HG03039 (cell line): Measurements from ENCODE around the gene RPL7L1.
"Not testable (repeated sequence)": the region's sequence is repeated elsewhere in the genome, so short reads cannot be mapped to it uniquely, and the experiment has no call there.

ENCODE experiments used
- ATAC-seq: cut with Tn5 transposase; IDR thresholded peaks from one replicate; pipeline ENCODE4 v1.9.1; 2021; ENCODE audit warnings: mild to moderate bottlenecking, moderate library complexity; ENCODE audit not compliant: unreplicated experiment

RPL7L1 gene

GRCh38 chr6:42890311-42891198 lies 11.1 kb downstream of the RPL7L1 start:
- peak; percentile 86 for ATAC-seq

GRCh38 chr6:42891199-42891722 lies 11.8 kb downstream of the RPL7L1 start:
- ATAC-seq = no peak

- ATAC-seq = not testable (repeated sequence)
Measured at GRCh38 chr6:42894041-42894828, 14.8 kb downstream of the RPL7L1 start.

- no peak for ATAC-seq
Measured at GRCh38 chr6:42896178-42896719, 16.8 kb downstream of the RPL7L1 start.

GRCh38 chr6:42898891-42899361 lies 19.5 kb downstream of the RPL7L1 start:
- ATAC-seq = no peak

- ATAC-seq = no peak
Measured at GRCh38 chr6:42899871-42900270, 20.5 kb downstream of the RPL7L1 start.

- ATAC-seq = no peak
Measured at GRCh38 chr6:42901538-42901957, 22.1 kb downstream of the RPL7L1 start.

GRCh38 chr6:42902429-42903263 lies 23.2 kb downstream of the RPL7L1 start:
- ATAC-seq = not testable (repeated sequence)

GRCh38 chr6:42904467-42904866 lies 25.1 kb downstream of the RPL7L1 start:
- no peak for ATAC-seq

GRCh38 chr6:42907336-42907735 lies 27.9 kb downstream of the RPL7L1 start:
- no peak for ATAC-seq

GRCh38 chr6:42909835-42910234 lies 30.4 kb downstream of the RPL7L1 start:
- ATAC-seq = no peak

- no peak for ATAC-seq
Measured at GRCh38 chr6:42911171-42912021, 32.0 kb downstream of the RPL7L1 start.

- ATAC-seq = no peak
Measured at GRCh38 chr6:42914546-42914945, 35.1 kb downstream of the RPL7L1 start.

GRCh38 chr6:42915732-42916131 lies 36.3 kb downstream of the RPL7L1 start, which contains the start of gene PTCRA:
Gene PTCRA (plus strand): TSS chr6:42916053. CDS start chr6:42916070, 17 bp downstream.
- ATAC-seq = no peak

- no peak for ATAC-seq
Measured at GRCh38 chr6:42916288-42916687, 36.9 kb downstream of the RPL7L1 start.

GRCh38 chr6:42921801-42922200 lies 42.4 kb downstream of the RPL7L1 start:
- ATAC-seq = no peak

GRCh38 chr6:42923666-42924065 lies 44.2 kb downstream of the RPL7L1 start:
- ATAC-seq = no peak

GRCh38 chr6:42925248-42925857 lies 45.9 kb downstream of the RPL7L1 start:
- no peak for ATAC-seq
